Activated naive CD4-positive, alpha-beta T cell treated with anti-CD3 and anti-CD28 coated beads, Interleukin-2, amount 50 U/mL, for 24 hours (primary cell): ENCODE data around the gene POU2F2.

Experiments used
- H3K27ac Mint-ChIP-seq: one replicate; pipeline ENCODE4 v1.8.0; 2021; ENCODE audit warnings: mild to moderate bottlenecking, mixed read lengths
- H3K27me3 Mint-ChIP-seq: one replicate; pipeline ENCODE4 v1.8.0; 2021; ENCODE audit warnings: mixed read lengths
- H3K36me3 Mint-ChIP-seq: one replicate; pipeline ENCODE4 v1.8.0; 2021; ENCODE audit warnings: mixed read lengths
- H3K4me1 Mint-ChIP-seq: one replicate; pipeline ENCODE4 v1.8.0; 2021; ENCODE audit warnings: mixed read lengths
- H3K4me3 Mint-ChIP-seq: one replicate; pipeline ENCODE4 v1.8.0; 2021; ENCODE audit warnings: mild to moderate bottlenecking, mixed read lengths
- H3K9me3 Mint-ChIP-seq: one replicate; pipeline ENCODE4 v1.8.0; 2021; ENCODE audit warnings: mixed read lengths

POU2F2 gene

GRCh38 chr19:42165146-42165545 is 32.9 kb upstream of the POU2F2 start:
- no peak overlapping the region for H3K4me3 Mint-ChIP-seq

GRCh38 chr19:42161616-42162263 is 29.5 kb upstream of the POU2F2 start:
- no peaks in the 10 kb centered on the region for H3K4me1 Mint-ChIP-seq
- H3K27ac Mint-ChIP-seq = no peak overlapping the region
- no peaks in the 10 kb centered on the region for H3K9me3 Mint-ChIP-seq
- H3K4me3 Mint-ChIP-seq = no peak overlapping the region
- peaks cover 1% of the 10 kb centered on the region for H3K27me3 Mint-ChIP-seq
- peaks cover 4% of the 10 kb centered on the region for H3K36me3 Mint-ChIP-seq

More at GRCh38 chr19:42165146-42165545, 32.9 kb upstream of the POU2F2 start:
- peaks cover 2% of the 10 kb centered on the region for H3K36me3 Mint-ChIP-seq
- peaks cover 1% of the 10 kb centered on the region for H3K27me3 Mint-ChIP-seq
- no peaks in the 10 kb centered on the region for H3K9me3 Mint-ChIP-seq
- H3K4me1 Mint-ChIP-seq = no peaks in the 10 kb centered on the region
- no peak overlapping the region for H3K27ac Mint-ChIP-seq

GRCh38 chr19:42159942-42160341 is 27.7 kb upstream of the POU2F2 start:
- H3K4me3 Mint-ChIP-seq = no peak overlapping the region
- peaks cover 4% of the 10 kb centered on the region for H3K36me3 Mint-ChIP-seq
- peak overlapping the region; percentile 19 for H3K27ac Mint-ChIP-seq
- peaks cover 1% of the 10 kb centered on the region for H3K27me3 Mint-ChIP-seq
- H3K4me1 Mint-ChIP-seq = peaks cover 9% of the 10 kb centered on the region
- H3K9me3 Mint-ChIP-seq = no peaks in the 10 kb centered on the region

- H3K27me3 Mint-ChIP-seq = peaks cover 1% of the 10 kb centered on the region
- no peak overlapping the region for H3K27ac Mint-ChIP-seq
- peaks cover 18% of the 10 kb centered on the region for H3K4me1 Mint-ChIP-seq
Measured at GRCh38 chr19:42158926-42159325, 26.7 kb upstream of the POU2F2 start.

GRCh38 chr19:42156571-42156970 is 24.3 kb upstream of the POU2F2 start:
- H3K36me3 Mint-ChIP-seq = peaks cover 4% of the 10 kb centered on the region
- no peak overlapping the region for H3K4me3 Mint-ChIP-seq
- peaks cover 18% of the 10 kb centered on the region for H3K4me1 Mint-ChIP-seq
- no peak overlapping the region for H3K27ac Mint-ChIP-seq
- H3K9me3 Mint-ChIP-seq = no peaks in the 10 kb centered on the region
- H3K27me3 Mint-ChIP-seq = peaks cover 1% of the 10 kb centered on the region

More at GRCh38 chr19:42158926-42159325, 26.7 kb upstream of the POU2F2 start:
- Mint-ChIP-seq H3K9me3 (no peaks in the 10 kb centered on the region), H3K4me3 (no peak overlapping the region), H3K36me3 (peaks cover 4% of the 10 kb centered on the region)

- H3K4me1 Mint-ChIP-seq = peaks cover 18% of the 10 kb centered on the region
- H3K27me3 Mint-ChIP-seq = peaks cover under 1% of the 10 kb centered on the region
- no peaks in the 10 kb centered on the region for H3K9me3 Mint-ChIP-seq
- H3K27ac Mint-ChIP-seq = no peak overlapping the region
- peaks cover 2% of the 10 kb centered on the region for H3K36me3 Mint-ChIP-seq
- no peak overlapping the region for H3K4me3 Mint-ChIP-seq
Measured at GRCh38 chr19:42155796-42156195, 23.6 kb upstream of the POU2F2 start.

- H3K4me1 Mint-ChIP-seq = peaks cover 18% of the 10 kb centered on the region
- H3K36me3 Mint-ChIP-seq = peaks cover 1% of the 10 kb centered on the region
- peak overlapping the region; percentile 19 for H3K27ac Mint-ChIP-seq
- peak overlapping the region; percentile 51 for H3K4me3 Mint-ChIP-seq
- no peaks in the 10 kb centered on the region for H3K9me3 Mint-ChIP-seq
- H3K27me3 Mint-ChIP-seq = no peaks in the 10 kb centered on the region
Measured at GRCh38 chr19:42154471-42155323, 22.5 kb upstream of the POU2F2 start.

- Mint-ChIP-seq H3K4me3 (no peak overlapping the region), H3K36me3 (peaks cover under 1% of the 10 kb centered on the region), H3K4me1 (peaks cover 27% of the 10 kb centered on the region), H3K9me3 (no peaks in the 10 kb centered on the region), H3K27ac (no peak overlapping the region), H3K27me3 (no peaks in the 10 kb centered on the region)
Measured at GRCh38 chr19:42153672-42154433, 21.6 kb upstream of the POU2F2 start.

- Mint-ChIP-seq H3K4me3 (no peak overlapping the region), H3K4me1 (peaks cover 34% of the 10 kb centered on the region), H3K36me3 (no peaks in the 10 kb centered on the region), H3K27ac (no peak overlapping the region), H3K9me3 (no peaks in the 10 kb centered on the region), H3K27me3 (no peaks in the 10 kb centered on the region)
Measured at GRCh38 chr19:42152910-42153671, 20.8 kb upstream of the POU2F2 start.

- Mint-ChIP-seq H3K4me3 (no peak overlapping the region), H3K36me3 (no peaks in the 10 kb centered on the region), H3K27me3 (no peaks in the 10 kb centered on the region), H3K27ac (no peak overlapping the region), H3K9me3 (no peaks in the 10 kb centered on the region), H3K4me1 (peaks cover 42% of the 10 kb centered on the region)
Measured at GRCh38 chr19:42151782-42152684, 19.8 kb upstream of the POU2F2 start.

- H3K27me3 Mint-ChIP-seq = no peaks in the 10 kb centered on the region
- H3K4me1 Mint-ChIP-seq = peaks cover 42% of the 10 kb centered on the region
- H3K27ac Mint-ChIP-seq = no peak overlapping the region
- H3K36me3 Mint-ChIP-seq = peaks cover 3% of the 10 kb centered on the region
- H3K4me3 Mint-ChIP-seq = no peak overlapping the region
- no peaks in the 10 kb centered on the region for H3K9me3 Mint-ChIP-seq
Measured at GRCh38 chr19:42150911-42151361, 18.7 kb upstream of the POU2F2 start.

- Mint-ChIP-seq H3K36me3 (peaks cover 3% of the 10 kb centered on the region), H3K27me3 (no peaks in the 10 kb centered on the region), H3K4me1 (peaks cover 37% of the 10 kb centered on the region), H3K9me3 (no peaks in the 10 kb centered on the region), H3K27ac (no peak overlapping the region), H3K4me3 (no peak overlapping the region)
Measured at GRCh38 chr19:42150364-42150763, 18.1 kb upstream of the POU2F2 start.

GRCh38 chr19:42149447-42150202 is 17.4 kb upstream of the POU2F2 start:
- Mint-ChIP-seq H3K36me3 (peaks cover 6% of the 10 kb centered on the region), H3K27ac (peak overlapping the region; percentile 8), H3K9me3 (no peaks in the 10 kb centered on the region)

GRCh38 chr19:42148266-42148665 is 16.0 kb upstream of the POU2F2 start:
- no peak overlapping the region for H3K27ac Mint-ChIP-seq
- H3K36me3 Mint-ChIP-seq = peaks cover 7% of the 10 kb centered on the region

More at GRCh38 chr19:42149447-42150202, 17.4 kb upstream of the POU2F2 start:
- Mint-ChIP-seq H3K27me3 (no peaks in the 10 kb centered on the region), H3K4me3 (no peak overlapping the region), H3K4me1 (peaks cover 30% of the 10 kb centered on the region)

More at GRCh38 chr19:42148266-42148665, 16.0 kb upstream of the POU2F2 start:
- Mint-ChIP-seq H3K9me3 (no peaks in the 10 kb centered on the region), H3K4me1 (peaks cover 24% of the 10 kb centered on the region), H3K4me3 (no peak overlapping the region), H3K27me3 (no peaks in the 10 kb centered on the region)
